Vagina (tissue), 2 donors: ENCODE data around the gene COL6A3.

Experiments
- CTCF ChIP-seq, 3 experiments: fragments of 450-650 bp in 2 of 3; fragments of 200-600 bp in 1 of 3; sonication (generic) in 1 of 3; IDR thresholded peaks; one replicate each; pipeline ENCODE4 v1.5.1; 2017 to 2019; ENCODE audit warnings: antibody characterized with exemption in 3 of 3, mild to moderate bottlenecking in 2 of 3, moderate library complexity in 2 of 3
- POLR2A ChIP-seq, 2 donors: fragments of 450-650 bp; IDR thresholded peaks; one replicate each; pipeline ENCODE4 v1.6.1; 2017; ENCODE audit warnings: antibody characterized with exemption in 2 of 2, mild to moderate bottlenecking in 2 of 2, moderate library complexity in 2 of 2

GRCh38 chr2:237345891-237346640, 67.9 kb downstream of the COL6A3 start:
- TF ChIP-seq POLR2A (IDR thresholded peaks at IDR 0.05) (no peak), CTCF (IDR thresholded peaks at IDR 0.05) (no peak)
